Large intestine (tissue), 3 donors: ENCODE results near the gene GOLIM4. TPM values are rescaled to one million over a fixed set of nuclear protein-coding genes. Genes with fewer than 3 reads are reported as not detected.

ENCODE experiments used
- DNase-seq, 2 donors: peaks; one replicate each; pipeline versions ENCODE4 v3.0.0 to v3.0.0-alpha.2; 2013
- H3K27ac ChIP-seq: one replicate; pipeline ENCODE4 v1.5.1; 2013; ENCODE audit warnings: low read length
- H3K27me3 ChIP-seq: 2 replicates; pipeline ENCODE4 v1.6.1; 2013; ENCODE audit warnings: low read length; ENCODE audit not compliant: control insufficient read depth, insufficient read depth
- H3K36me3 ChIP-seq: 2 replicates; pipeline ENCODE4 v1.6.1; 2013; ENCODE audit warnings: low read length; ENCODE audit not compliant: control insufficient read depth, insufficient read depth
- H3K4me1 ChIP-seq: one replicate; pipeline ENCODE4 v1.6.1; 2013; ENCODE audit warnings: low read length; ENCODE audit not compliant: control insufficient read depth, insufficient read depth
- H3K4me3 ChIP-seq: one replicate; pipeline ENCODE4 v1.5.1; 2013; ENCODE audit warnings: low read length
- H3K9me3 ChIP-seq: one replicate; pipeline ENCODE4 v1.6.1; 2013; ENCODE audit warnings: mild to moderate bottlenecking, low read depth, low read length, moderate library complexity; ENCODE audit not compliant: control insufficient read depth
- WGBS: methylation state at CpG from one replicate; pipeline ENCODE4 v1.1.5; 2013; ENCODE audit warnings: low lambda C conversion rate; ENCODE audit not compliant: insufficient coverage; 5-methylcytosine and 5-hydroxymethylcytosine counted together
- polyA plus RNA-seq: library from polyadenylated mRNA; unstranded; fragments of 120-200 nt; gene quantifications from one replicate; pipeline ENCODE4 v1.2.1, GENCODE V29; 2013

The GOLIM4 gene
- polyA plus RNA-seq, 1 donor, result 94.8 TPM

GRCh38 chr3:168089179-168089771 lies 6.4 kb downstream of the GOLIM4 start:
- Histone ChIP-seq H3K9me3 (no peaks in the 10 kb centered on the region), H3K27me3 (no peaks in the 10 kb centered on the region), H3K4me3 (no peak overlapping the region), H3K4me1 (peaks cover 36% of the 10 kb centered on the region), H3K36me3 (no peaks in the 10 kb centered on the region), H3K27ac (no peak overlapping the region)
- no peak for DNase-seq
- 100% methylated on average over 1 of the region's 4 CpGs for WGBS

GRCh38 chr3:168088106-168088720 lies 7.5 kb downstream of the GOLIM4 start:
- DNase-seq, result peak in 1 of 2 donors; percentile 50
- WGBS, result 0% methylated on average over 1 of the region's 3 CpGs
- Histone ChIP-seq H3K9me3 (no peaks in the 10 kb centered on the region), H3K4me1 (peaks cover 44% of the 10 kb centered on the region), H3K4me3 (no peak overlapping the region), H3K27me3 (no peaks in the 10 kb centered on the region), H3K27ac (peak overlapping the region; percentile 41), H3K36me3 (no peaks in the 10 kb centered on the region)

GRCh38 chr3:168087539-168087938 lies 8.2 kb downstream of the GOLIM4 start:
- Histone ChIP-seq H3K27ac (no peak overlapping the region), H3K36me3 (no peaks in the 10 kb centered on the region), H3K4me3 (no peak overlapping the region), H3K9me3 (no peaks in the 10 kb centered on the region), H3K27me3 (no peaks in the 10 kb centered on the region), H3K4me1 (peaks cover 44% of the 10 kb centered on the region)
- DNase-seq, result no peak
- WGBS, result 86% methylated on average over 1 of the region's 2 CpGs

GRCh38 chr3:168086541-168087260 lies 9.0 kb downstream of the GOLIM4 start:
- 29% methylated on average over 1 of the region's 3 CpGs for WGBS
- H3K9me3 ChIP-seq, result no peaks in the 10 kb centered on the region
- peak in 1 of 2 donors; percentile 15 for DNase-seq
- H3K27ac ChIP-seq, result no peak overlapping the region
- no peak overlapping the region for H3K4me3 ChIP-seq
- H3K4me1 ChIP-seq, result peaks cover 41% of the 10 kb centered on the region
- H3K36me3 ChIP-seq, result no peaks in the 10 kb centered on the region
- no peaks in the 10 kb centered on the region for H3K27me3 ChIP-seq

- WGBS, result no CpG with 5 or more reads among the region's 4 CpGs
- Histone ChIP-seq H3K27me3 (no peaks in the 10 kb centered on the region), H3K36me3 (no peaks in the 10 kb centered on the region), H3K27ac (no peak overlapping the region), H3K9me3 (no peaks in the 10 kb centered on the region), H3K4me3 (no peak overlapping the region), H3K4me1 (peaks cover 35% of the 10 kb centered on the region)
- no peak for DNase-seq
Observed at GRCh38 chr3:168085491-168086119, 10.1 kb downstream of the GOLIM4 start.

- Histone ChIP-seq H3K27me3 (no peaks in the 10 kb centered on the region), H3K9me3 (no peaks in the 10 kb centered on the region), H3K4me3 (no peak overlapping the region), H3K4me1 (peaks cover 24% of the 10 kb centered on the region), H3K36me3 (no peaks in the 10 kb centered on the region), H3K27ac (peak overlapping the region; percentile 24)
- no peak for DNase-seq
- WGBS, result no CpG with 5 or more reads among the region's 1 CpG
Observed at GRCh38 chr3:168083906-168084305, 11.8 kb downstream of the GOLIM4 start.

GRCh38 chr3:168081856-168082255 lies 13.9 kb downstream of the GOLIM4 start:
- Histone ChIP-seq H3K36me3 (peaks cover 4% of the 10 kb centered on the region), H3K4me1 (peaks cover 14% of the 10 kb centered on the region), H3K27me3 (no peaks in the 10 kb centered on the region), H3K4me3 (no peak overlapping the region), H3K9me3 (no peaks in the 10 kb centered on the region), H3K27ac (no peak overlapping the region)
- no CpG with 5 or more reads among the region's 3 CpGs for WGBS
- DNase-seq, result no peak

GRCh38 chr3:168081171-168081771 lies 14.5 kb downstream of the GOLIM4 start:
- no peak for DNase-seq
- no CpG with 5 or more reads among the region's 2 CpGs for WGBS
- Histone ChIP-seq H3K9me3 (no peaks in the 10 kb centered on the region), H3K4me1 (peaks cover 10% of the 10 kb centered on the region), H3K36me3 (peaks cover 4% of the 10 kb centered on the region), H3K4me3 (no peak overlapping the region), H3K27ac (no peak overlapping the region), H3K27me3 (no peaks in the 10 kb centered on the region)

GRCh38 chr3:168080499-168081170 lies 15.1 kb downstream of the GOLIM4 start:
- DNase-seq, result no peak
- Histone ChIP-seq H3K4me3 (no peak overlapping the region), H3K27me3 (no peaks in the 10 kb centered on the region), H3K4me1 (peaks cover 10% of the 10 kb centered on the region), H3K27ac (no peak overlapping the region), H3K9me3 (no peaks in the 10 kb centered on the region), H3K36me3 (peaks cover 4% of the 10 kb centered on the region)
- WGBS, result 25% methylated on average over 1 of the region's 5 CpGs

- H3K9me3 ChIP-seq, result no peaks in the 10 kb centered on the region
- 100% methylated on average over 1 of the region's 3 CpGs for WGBS
- no peak for DNase-seq
- peaks cover 10% of the 10 kb centered on the region for H3K4me1 ChIP-seq
- H3K36me3 ChIP-seq, result peaks cover 4% of the 10 kb centered on the region
- H3K27ac ChIP-seq, result no peak overlapping the region
- no peaks in the 10 kb centered on the region for H3K27me3 ChIP-seq
- no peak overlapping the region for H3K4me3 ChIP-seq
Observed at GRCh38 chr3:168080022-168080421, 15.7 kb downstream of the GOLIM4 start.
